ENCODE data around the gene MGMT.

DNA sequence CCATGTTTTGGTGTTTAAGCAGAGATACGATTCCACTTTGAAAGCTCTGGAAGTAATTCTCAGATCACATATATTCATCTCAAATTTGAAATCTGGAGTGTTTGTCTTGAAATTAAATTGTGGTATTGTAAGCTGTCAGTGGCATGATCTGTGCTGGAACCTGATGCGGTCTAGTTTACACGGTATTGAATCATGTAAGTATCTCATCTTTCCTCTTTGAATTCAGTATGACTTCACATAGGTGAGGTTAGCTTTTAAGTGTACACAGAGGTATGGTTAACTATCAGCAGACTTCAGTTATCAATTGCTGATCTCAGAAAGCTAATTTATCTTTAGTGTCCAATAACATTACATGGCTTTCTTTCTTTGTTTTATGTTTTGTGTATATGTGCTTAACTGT is 155.2 kb downstream of the MGMT start:
- no peak for TF ChIP-seq YY1 (IDR thresholded peaks at IDR 0.05; ENCODE audit: insufficient read depth, insufficient read length)
- TF ChIP-seq ZNF274 (IDR thresholded peaks at IDR 0.05; ENCODE audit: low read depth, low read length) = no peak
